Measurements from ENCODE around the gene KRTAP21-3.
"Not testable (repeated sequence)": the region's sequence is repeated elsewhere in the genome, so short reads cannot be mapped to it uniquely, and the experiment has no call there.

KRTAP21-3 gene, protein sequence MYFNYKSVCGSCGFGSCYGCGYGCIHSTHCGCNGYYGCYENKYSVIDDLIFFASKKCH

DNA sequence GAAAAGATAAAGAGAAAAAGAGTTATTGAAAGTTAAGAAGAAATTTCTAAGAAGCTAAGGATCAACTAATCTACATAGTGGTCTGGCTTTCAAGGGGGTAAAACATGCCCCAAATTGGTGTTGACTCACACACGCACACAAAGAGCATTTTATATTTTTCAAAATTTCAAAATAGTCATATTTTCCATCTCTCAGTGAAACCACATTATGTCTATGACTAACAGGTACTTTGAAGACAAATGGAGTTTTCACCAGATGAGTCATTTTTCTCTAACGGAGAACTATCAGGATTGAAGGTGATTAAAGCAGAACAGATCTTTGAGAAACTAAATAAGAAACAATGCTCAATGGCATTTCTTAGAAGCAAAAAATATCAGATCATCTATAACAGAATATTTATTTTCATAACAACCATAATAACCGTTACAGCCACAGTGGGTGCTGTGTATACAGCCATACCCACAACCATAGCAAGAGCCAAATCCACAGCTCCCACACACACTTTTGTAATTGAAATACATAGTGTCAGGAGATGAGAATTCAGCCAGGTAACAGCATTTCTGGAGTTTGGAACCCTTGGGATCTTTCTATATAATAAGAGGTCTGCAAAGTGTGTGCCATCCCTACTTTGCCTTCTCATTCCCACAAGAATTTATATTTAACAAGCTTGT lies at the start of gene KRTAP21-3:
KRTAP21-3 (minus strand) TSS at position 539 of the 671 bp plus-strand sequence; CDS start at position 521, 18 bp downstream.
- no peak for DNase-seq

DNA sequence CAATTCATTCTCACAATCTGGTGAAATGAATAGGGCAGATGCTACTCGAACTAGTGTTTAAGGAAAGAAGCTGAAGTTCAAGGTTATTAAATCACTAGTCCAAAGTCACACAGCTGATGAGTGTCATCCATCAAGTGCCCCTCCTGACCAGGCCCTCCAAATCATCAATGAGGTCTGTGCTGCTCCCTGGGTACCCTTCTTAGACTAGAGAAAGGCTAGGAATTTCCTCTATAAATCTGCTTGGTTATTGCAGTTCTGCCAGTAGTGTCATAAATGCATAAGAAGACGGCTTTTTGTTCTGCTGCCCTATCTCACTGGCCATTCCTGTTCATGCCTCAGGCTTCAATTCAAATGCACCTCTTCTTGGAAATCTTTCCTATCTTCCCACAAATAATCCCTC lies 42.2 kb upstream of the KRTAP21-3 start:
- no peak for DNase-seq

DNA sequence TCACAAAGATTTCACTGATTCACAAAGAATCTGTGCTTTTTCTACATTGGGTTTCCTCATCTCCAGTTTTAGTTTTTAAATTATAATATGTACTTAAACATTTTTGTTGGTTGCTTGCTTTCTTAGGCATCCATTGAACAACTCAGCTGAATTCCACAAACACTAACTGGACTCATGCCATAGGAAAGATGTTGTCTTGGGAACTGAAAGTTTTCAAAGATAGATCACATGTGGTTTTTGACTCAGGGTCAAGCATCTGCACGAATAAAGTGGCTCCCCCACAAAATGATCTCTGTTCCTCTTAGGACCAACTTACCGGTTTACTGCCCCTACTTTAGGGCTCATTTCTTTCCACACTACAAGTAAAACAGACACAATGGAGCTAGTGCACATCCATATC lies 39.7 kb upstream of the KRTAP21-3 start:
- DNase-seq: no peak

DNA sequence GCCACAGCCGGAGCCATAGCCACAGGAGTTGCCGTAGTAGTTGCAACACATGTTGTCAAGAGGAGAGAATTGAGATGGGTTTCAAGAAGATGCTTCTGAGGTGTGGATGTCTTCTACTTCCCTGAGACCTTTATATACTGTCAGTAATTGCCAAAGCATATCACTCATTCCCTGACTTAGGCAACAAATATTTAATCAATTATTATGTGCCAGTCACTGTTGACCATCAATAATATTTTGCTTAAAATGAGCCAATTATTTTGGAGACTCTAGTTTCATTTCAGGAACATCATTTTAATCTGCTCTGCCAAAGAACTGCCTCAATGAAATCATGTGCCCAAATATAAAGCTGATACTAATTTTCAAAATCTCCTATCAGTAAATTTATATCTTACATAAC lies 36.8 kb upstream of the KRTAP21-3 start, which contains the start of gene KRTAP21-1:
KRTAP21-1 (minus strand) TSS at position 101 of the 400 bp plus-strand sequence; CDS start at position 51, 50 bp downstream.
- not testable (repeated sequence) for DNase-seq

DNA sequence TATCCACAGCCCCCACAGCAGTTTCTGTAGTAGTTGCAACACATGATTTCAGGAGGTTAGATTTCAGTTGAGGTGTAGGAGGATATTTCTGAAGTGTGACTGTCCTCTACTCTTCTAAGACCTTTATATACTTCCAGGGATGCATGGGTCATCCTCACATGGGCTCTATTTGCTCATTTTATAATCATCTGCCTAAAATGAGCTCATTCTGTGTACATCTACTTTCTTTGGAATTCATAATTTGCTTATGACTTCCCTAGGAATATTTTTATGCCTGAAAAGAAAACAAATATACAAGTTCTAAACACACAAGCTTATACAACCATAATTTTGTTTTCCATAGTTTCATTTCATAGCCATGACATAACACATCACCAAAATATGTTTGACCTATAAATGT lies 28.6 kb upstream of the KRTAP21-3 start, which contains the start of gene KRTAP21-2:
KRTAP21-2 (minus strand) TSS at position 101 of the 400 bp plus-strand sequence; CDS start at position 44, 57 bp downstream.
- no peak for DNase-seq

DNA sequence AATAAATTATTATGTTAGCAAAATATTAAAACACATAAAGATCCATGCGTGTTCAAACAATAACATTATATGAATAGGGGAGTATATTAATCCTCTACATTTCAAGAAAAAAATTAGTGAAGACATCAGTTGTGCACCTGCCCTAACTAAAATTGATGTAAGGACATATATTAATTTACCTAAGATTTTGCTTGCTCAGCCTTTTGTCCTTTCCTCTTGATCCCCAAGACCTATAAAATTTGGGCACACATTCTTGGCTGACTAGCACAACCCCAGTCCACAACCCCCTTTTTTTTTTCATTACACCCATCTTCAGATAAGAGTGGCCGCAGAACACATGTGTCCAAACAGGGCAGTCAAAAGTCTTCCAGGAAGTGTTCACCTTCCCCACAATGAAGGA lies 21.9 kb upstream of the KRTAP21-3 start:
- DNase-seq: no peak

DNA sequence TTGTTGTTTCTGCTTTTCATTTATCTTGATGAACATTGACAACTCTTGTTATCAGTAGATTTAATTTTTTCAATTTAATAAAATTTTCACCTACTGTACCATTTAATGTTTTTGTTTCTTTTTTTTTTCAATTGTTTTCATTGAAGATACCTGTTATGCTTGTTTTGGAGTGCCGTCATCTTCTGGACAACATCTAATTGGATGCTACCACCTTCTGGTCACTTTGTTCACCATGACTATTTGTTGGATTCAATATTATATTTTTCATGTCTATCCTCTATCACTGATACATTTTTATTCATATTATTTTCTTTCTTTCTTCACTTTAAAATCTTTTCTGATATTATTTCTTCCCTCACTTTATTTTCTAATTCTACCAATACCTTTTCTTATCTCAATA lies 14.4 kb upstream of the KRTAP21-3 start:
- DNase-seq: no peak

DNA sequence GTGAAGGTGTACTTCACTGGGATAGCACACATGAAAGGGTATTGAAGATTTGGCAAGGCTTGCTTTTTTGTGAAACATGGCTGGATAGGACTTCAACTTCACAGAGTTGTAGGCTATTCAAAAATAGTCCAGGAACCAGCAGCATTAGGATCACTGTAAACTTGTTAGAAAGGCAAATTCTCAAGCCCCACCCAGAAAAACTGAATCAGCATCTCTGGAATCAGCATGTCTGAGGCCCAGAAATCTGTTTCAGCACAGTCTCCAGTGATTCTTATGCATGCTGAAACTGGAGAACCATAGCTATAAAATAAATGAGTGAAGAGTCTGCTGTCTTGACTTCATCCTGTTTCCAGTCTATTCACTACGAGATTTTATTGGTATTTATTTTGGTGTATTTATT lies 8.1 kb upstream of the KRTAP21-3 start:
- DNase-seq: no peak

DNA sequence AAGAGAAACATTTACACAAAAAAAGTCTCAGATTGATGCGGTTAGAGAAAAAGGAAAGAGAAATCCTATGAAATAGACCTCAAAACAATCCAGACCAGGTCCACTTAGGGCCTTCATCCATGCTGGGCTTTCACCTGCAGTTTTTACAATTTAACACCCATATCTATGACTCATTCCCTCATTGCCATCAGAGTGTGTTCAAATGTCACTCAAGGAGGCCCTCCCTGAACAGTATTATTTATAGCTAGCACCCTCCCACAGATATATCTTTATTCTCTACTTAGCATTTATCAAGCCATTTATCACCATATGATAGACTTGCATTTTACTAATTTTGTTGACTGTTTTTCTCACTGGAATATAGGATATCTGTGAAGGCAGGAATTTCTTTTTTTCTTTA lies 824 bp upstream of the KRTAP21-3 start:
- no peak for DNase-seq

DNA sequence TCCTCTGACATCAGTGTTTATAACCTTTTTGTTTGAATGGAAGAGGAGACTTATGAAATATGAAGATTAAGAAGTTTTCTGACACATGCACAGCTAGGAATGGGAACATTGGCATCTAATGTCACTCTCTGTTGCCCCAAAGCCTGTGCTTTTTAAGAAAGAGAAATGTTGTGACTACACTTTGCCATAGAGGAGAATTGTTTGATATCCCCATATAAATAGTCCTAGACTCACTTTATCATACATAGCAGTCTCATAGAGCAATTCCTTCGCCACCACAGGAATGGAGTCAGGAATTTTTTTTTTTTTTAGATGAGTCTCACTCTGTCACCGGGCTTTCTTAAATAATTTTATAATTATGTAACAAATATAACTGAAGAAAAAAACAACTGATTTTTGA lies 1.5 kb downstream of the KRTAP21-3 start:
- DNase-seq: no peak

DNA sequence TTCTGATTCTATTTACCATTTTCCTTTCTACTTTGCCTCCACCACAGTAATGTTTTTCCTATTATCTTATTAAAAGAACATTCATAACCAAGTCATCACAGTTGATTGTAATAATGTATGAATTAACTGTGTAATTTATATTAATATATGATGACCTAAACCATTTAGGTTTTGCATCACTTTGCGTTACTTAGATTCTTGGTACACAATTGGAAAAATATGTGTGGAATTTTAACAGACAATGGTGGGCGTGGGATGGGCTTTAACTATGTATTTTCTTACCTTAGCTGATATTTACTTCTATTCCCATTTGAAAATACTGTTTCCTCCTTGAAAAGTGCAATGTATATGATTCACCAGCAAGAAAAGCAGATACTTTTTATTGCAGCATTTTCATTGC lies 3.6 kb downstream of the KRTAP21-3 start:
- DNase-seq: no peak

DNA sequence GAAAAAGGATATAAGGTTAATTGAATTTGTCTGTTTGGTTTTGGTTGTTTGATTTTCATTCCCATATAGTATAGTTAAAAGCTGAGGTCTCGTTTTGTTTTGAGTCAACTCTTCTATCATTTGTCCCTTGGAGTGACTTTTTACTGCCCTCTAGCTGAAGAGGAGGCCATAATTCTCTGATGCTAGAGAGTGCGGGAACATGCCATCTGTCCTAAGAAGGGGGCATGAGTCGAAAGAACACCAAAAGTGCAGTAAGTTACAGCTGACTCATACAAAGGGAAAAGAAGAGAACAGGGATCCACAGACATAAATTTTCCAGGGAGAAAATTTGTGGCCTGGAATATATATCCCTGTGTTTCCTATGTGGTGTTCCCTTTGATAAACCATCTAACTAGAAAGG lies 4.1 kb downstream of the KRTAP21-3 start:
- no peak for DNase-seq

DNA sequence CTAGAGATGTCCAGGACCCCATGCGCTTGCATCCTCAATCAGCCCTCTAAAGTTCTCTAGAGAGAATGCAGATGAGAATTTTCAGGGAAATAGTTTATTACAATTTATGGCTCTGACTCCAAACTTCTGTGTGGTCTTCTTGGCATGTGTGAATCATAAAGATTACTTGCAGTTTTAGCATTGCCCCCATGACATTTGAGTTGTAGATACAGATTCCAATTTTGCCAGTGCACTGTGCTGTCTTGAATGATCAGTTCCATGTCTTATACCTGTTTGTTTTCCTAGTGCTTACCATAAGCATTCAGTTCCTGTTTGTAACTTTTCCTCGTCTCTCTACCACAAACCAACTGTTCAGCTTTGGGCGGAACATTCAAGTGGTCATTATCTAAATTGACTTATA lies 4.8 kb downstream of the KRTAP21-3 start:
- DNase-seq: no peak

DNA sequence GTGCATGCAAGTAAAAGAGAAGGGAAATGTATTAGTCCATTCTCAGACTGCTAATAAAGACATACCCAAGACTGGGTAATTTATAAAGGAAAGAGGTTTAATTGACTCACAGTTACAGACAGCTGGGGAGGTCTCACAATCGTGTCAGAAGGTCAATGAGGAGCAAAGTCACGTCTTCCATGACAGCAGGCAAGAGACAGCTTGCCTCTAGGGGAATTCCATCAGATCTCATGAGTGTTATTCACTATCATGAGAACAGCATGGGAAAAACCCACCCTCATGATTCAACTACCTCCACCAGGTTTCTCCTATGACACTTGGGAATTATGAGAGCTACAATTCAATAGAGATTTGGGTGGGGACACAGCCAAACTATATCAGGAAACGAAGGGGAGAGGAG lies 8.1 kb downstream of the KRTAP21-3 start:
- peak in 1 of 2 donors; percentile 3 for DNase-seq

DNA sequence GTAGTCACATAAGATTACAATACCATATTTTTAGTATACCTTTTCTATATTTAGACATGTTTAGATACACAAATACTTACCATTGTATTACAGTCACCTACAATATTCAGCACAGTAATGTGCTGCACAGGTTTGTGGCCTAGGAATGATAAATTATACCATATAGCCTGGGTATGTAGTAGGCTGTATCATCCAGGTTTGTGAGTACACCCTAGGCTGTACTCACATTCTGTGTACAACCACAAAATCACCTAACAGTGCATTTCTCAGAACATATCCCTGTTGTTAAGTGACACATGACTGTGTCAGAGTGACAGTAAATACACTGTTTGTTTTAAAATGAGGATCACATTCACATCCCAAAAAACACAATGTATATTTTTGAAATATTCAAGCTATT lies 11.2 kb downstream of the KRTAP21-3 start:
- DNase-seq: no peak

DNA sequence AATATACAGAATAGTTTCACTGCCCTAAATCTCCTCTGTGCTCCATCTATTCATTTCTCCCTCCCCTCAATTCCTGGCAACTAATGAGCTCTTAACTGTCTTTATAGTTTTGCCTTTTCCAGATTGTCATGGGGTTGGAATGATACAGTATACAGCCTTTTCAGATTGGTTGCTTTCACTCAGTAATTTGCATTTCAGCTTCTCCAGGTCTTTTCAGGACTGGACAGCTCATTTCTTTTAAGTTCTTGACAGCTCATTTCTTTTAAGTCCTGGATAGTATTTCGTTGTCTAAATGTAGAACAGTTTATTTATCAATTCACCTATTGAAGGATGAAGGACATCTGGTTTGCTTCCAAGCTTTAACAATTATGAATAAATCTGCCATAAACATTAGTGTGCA lies 22.6 kb downstream of the KRTAP21-3 start:
- no peak for DNase-seq

DNA sequence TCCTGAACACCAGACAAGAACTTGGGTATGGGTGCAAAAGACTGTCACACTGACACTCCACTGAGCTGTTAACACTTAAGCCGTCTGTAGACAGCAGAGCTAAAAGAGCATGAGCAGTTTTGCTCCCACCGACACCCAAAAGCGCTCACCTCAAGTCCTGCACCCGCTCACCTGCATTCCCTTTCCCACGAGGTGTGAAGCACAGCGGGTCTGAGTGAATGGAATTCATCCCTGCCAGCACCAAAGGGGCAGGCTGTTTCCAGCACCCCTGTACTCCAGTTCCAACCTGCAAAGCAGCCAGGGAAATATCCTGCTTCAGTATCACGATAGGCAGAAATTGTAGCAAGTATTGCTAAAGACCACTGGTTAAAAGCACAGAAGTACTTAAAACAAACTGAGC lies 28.8 kb downstream of the KRTAP21-3 start:
- DNase-seq: no peak

DNA sequence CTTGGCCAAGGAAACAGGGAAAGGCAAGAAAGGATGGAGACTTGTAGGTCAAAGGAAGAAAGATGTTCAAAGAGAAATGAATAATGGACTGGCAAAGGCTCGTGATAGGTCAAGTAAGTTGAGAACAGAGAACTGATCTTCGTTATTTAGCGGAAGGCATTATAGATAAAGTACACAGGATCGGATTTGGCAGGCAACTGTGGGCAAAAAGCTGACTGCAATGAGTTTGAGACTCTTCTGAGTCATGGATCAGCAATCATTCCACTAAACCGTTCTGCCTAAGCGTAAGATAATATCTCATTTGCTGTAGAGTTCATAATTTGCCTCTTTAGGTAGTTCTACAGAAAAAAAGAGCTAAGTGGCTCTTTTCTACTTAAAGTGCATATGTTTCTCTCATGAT lies 34.1 kb downstream of the KRTAP21-3 start:
- no peak for DNase-seq

DNA sequence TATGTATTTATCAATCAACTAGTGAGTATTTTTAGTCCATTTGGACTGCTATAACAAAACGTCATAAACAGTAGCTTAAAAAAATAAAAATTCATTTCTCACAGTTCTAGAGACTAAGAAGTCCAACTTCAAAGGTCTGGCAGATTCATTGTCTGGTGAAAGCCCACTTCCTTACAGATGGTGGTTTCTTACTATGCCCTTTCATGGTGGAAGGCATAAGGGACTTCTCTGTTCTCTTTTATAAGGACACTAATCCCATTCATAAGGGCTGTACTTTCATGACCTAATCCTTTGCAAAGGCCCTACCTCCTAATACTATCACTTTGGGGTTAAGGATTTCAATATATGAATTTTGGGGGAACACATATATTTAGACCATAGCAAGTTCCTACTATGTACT lies 38.0 kb downstream of the KRTAP21-3 start:
- no peak for DNase-seq

DNA sequence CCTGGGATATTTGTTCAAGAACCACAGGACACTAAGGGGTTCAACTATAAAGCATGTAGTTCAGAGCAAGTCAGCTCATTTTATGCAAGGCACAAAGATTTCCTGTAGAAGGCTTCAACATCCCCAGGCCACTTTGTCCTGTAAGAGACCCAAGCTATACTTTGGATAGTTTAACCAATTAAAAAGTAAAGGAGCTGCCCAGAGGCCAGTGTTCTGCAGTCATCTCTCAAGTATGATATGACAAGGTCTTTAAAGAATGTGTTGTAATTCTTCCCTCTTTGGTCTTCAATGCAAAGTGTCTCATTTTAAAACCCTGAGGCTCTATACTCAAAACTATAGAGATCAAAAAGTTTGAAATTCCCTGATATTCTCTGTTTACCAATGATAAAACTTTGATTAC lies 41.8 kb downstream of the KRTAP21-3 start:
- no peak for DNase-seq

DNA sequence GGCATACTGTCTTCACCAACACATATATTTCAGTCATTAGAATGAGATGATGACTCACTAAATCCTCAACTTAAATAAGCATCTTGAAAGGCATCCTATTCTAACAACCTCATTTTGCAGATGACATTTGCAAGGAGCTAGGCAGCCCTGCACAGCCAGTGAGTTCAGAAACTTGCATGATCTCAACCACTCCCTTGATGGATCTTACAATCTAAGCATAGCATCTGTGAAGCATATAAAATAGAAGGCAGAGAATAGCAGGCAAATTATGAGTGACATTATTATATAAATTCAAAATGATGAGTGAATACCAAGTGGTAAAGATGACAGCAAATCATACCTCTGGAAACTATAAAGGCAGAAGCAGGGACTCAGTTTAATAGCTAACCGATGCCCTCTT lies 44.3 kb downstream of the KRTAP21-3 start:
- no peak for DNase-seq

DNA sequence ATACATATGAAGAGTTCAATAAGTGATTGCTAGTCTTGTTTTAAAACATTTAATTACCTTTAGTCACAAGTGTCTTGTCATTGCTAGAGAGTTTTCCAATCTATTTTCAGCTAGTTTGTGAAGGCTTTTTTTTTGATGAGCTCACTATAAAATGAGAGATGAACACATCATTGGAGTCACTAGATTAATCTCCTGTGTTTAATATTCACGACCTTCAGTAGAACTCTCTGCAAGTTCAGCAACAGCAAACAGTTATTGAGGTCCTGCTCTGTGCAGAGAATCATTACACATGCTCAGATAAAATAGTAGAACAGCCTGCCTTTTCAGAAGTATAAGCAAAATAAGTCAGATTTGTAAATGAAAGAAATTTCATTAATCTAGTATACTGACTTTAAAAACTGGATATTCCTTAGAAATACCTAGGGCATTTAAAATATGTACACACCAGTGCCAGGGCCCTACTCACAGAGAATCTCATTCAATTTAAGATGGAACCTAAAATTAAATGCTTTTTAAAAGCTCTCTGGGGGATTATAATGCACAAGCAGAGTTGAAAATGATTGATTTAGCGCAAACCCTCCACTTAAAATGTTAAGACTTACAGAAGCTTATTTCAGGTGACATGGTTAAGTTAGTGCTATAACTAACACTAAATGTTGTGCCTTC lies 45.5 kb downstream of the KRTAP21-3 start:
- DNase-seq: no peak

DNA sequence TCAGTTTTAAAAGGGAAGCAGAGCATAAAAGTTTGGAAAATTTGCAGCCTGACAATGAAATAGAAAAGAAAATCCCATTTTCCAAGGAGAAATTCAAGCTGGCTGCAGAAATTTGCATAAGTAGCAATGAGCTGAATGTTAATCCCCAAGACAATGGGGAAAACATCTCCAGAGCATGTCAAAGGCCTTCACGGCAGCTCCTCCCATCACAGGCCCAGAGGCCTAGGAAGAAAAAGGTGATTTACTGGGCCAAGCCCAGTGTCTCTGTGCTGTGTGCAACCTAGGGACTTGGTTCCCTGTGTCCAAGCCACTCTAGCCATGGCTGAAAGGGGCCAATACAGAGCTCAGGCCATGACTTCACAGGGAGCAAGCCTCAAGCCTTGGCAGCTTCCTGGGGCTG lies 49.8 kb downstream of the KRTAP21-3 start:
- no peak for DNase-seq
